Measurements from ENCODE around the gene FUBP3.

Gene FUBP3

DNA sequence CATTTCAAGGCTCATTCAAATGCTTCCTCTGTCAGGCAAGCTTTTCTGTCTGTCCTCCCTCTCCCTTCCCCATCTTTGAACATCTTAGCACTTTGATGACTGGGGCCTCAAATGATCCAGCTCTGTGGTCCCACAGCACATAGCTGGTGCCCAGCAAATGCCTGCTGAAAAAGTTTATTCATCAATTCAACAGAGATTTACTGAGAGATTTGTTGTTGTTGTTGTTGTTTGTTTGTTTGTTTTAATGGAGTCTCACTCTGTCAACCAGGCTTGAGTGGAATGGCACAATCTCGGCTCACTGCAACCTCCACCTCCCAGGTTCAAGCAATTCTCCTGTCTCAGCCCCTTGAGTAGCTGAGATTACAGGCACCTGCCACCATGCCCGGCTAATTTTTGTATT, 108.2 kb downstream of the FUBP3 start:
- no peak for DNase-seq
